Measurements from ENCODE around the gene JADE1. TPM values are rescaled to one million over a fixed set of nuclear protein-coding genes. Genes with fewer than 3 reads are reported as not detected.

The JADE1 gene
- total RNA-seq, 1 donor = 38.4 TPM

GRCh38 chr4:128840711-128841318 lies 31.3 kb downstream of the JADE1 start:
- no peak for DNase-seq (ENCODE audit: low read depth)
- TF ChIP-seq, protein P1, sequence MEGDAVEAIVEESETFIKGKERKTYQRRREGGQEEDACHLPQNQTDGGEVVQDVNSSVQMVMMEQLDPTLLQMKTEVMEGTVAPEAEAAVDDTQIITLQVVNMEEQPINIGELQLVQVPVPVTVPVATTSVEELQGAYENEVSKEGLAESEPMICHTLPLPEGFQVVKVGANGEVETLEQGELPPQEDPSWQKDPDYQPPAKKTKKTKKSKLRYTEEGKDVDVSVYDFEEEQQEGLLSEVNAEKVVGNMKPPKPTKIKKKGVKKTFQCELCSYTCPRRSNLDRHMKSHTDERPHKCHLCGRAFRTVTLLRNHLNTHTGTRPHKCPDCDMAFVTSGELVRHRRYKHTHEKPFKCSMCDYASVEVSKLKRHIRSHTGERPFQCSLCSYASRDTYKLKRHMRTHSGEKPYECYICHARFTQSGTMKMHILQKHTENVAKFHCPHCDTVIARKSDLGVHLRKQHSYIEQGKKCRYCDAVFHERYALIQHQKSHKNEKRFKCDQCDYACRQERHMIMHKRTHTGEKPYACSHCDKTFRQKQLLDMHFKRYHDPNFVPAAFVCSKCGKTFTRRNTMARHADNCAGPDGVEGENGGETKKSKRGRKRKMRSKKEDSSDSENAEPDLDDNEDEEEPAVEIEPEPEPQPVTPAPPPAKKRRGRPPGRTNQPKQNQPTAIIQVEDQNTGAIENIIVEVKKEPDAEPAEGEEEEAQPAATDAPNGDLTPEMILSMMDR (IDR thresholded peaks at IDR 0.05; ENCODE audit: insufficient read depth, low read depth, low read length) = no peak
- no peak overlapping the region for H3K4me3 ChIP-seq (ENCODE audit: low read depth, low read length)

GRCh38 chr4:128841402-128841801 lies 31.9 kb downstream of the JADE1 start:
- no peak for DNase-seq (ENCODE audit: low read depth)
- TF ChIP-seq, protein P1 (IDR thresholded peaks at IDR 0.05; ENCODE audit: insufficient read depth, low read depth, low read length) = no peak
- no peak overlapping the region for H3K4me3 ChIP-seq (ENCODE audit: low read depth, low read length)

- TF ChIP-seq, protein P1 (IDR thresholded peaks at IDR 0.05; ENCODE audit: insufficient read depth, low read depth, low read length) = no peak
- H3K4me3 ChIP-seq (ENCODE audit: low read depth, low read length) = no peak overlapping the region
- DNase-seq (ENCODE audit: low read depth) = no peak
Measured at GRCh38 chr4:128844931-128845330, 35.4 kb downstream of the JADE1 start.

GRCh38 chr4:128846063-128846462 lies 36.6 kb downstream of the JADE1 start:
- DNase-seq (ENCODE audit: low read depth) = no peak
- TF ChIP-seq, protein P1 (IDR thresholded peaks at IDR 0.05; ENCODE audit: insufficient read depth, low read depth, low read length) = no peak
- H3K4me3 ChIP-seq (ENCODE audit: low read depth, low read length) = no peak overlapping the region

DNA sequence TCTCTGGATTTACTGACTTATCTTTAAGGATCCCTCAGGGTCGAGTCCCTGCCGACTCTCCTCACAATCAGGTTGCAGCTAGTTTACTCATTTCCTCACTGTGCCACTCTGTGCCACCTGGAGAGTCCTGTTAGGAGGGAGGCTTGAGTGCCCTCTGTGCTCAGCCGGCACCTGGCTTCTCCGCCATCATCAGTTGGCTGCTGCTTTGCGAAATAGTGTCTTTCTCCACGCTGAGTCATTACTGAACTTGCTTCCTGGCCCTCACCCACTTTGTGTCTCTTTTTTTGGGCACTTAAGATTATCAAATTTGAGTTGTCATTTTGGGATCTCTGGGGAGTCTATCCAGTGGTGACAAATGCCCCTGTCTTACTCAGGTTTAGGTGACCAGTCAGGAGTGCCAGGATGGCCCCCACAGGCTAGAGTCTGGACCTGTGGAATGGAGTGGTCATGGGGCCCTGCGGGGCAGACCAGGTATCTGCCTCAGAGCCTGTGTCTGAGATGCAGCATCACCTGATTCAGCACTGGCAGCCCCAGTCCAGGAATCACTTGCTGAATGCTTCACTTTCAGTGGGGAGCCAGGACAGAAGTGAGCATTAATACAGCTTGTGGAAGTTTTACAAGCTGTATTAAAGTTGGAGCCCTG lies 37.7 kb downstream of the JADE1 start:
- H3K4me3 ChIP-seq (ENCODE audit: low read depth, low read length) = no peak overlapping the region
- TF ChIP-seq, protein P1 (IDR thresholded peaks at IDR 0.05; ENCODE audit: insufficient read depth, low read depth, low read length) = no peak
- DNase-seq (ENCODE audit: low read depth) = no peak

DNA sequence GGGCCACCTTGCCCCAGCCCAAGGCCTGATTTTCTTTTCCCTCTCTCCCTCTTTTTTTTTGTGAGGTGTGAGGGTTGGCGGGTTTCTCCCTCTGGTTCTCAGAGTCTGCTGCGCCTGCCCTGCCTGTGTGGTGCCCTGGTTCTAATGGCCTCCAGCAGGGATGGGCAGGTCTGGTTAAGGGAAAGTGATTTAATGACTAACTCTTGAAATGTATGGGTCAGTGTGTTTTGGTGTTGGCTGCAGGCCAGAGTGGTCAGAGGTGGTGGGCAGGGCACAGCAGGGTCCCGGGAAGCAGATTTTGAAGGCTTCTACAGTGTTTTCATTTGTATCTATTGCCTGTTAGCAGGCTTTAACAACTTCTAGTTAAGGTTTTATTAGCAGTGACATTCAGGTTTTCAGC lies 39.0 kb downstream of the JADE1 start:
- TF ChIP-seq, protein P1 (IDR thresholded peaks at IDR 0.05; ENCODE audit: insufficient read depth, low read depth, low read length) = no peak
- no peak for DNase-seq (ENCODE audit: low read depth)
- H3K4me3 ChIP-seq (ENCODE audit: low read depth, low read length) = no peak overlapping the region

All from fibroblast of villous mesenchyme (primary cell).